CD4-positive, CD25-positive, alpha-beta regulatory T cell (primary cell): ENCODE measurements around the gene CAPN13. TPM values are rescaled to one million over a fixed set of nuclear protein-coding genes. Genes with fewer than 3 reads are reported as not detected.
A peak's percentile ranks its signal among the peaks of the same experiment; 100 is the strongest.

Source experiments
- ATAC-seq, 2 donors: fragments of 150-1000 bp; cut with Tn5 transposase; one replicate each; pipeline ENCODE4 v1.10.0; 2021; ENCODE audit warnings: low read depth in 2 of 2, moderate number of reproducible peaks in 2 of 2, moderate library complexity in 1 of 2
- DNase-seq, 3 donors: peaks; one replicate each; pipeline versions ENCODE4 v3.0.0 to v3.0.0-alpha.2; 2012 to 2022; ENCODE audit warnings: mixed read lengths in 1 of 3
- H3K27ac ChIP-seq: one replicate; pipeline ENCODE4 v1.7.0; 2013; ENCODE audit warnings: mild to moderate bottlenecking, low read length; ENCODE audit not compliant: insufficient read depth, poor library complexity, severe bottlenecking
- H3K27me3 ChIP-seq: one replicate; pipeline ENCODE4 v1.7.0; 2013; ENCODE audit warnings: low read length; ENCODE audit not compliant: control insufficient read depth, insufficient read depth
- H3K36me3 ChIP-seq: one replicate; pipeline ENCODE4 v1.7.0; 2013; ENCODE audit warnings: mild to moderate bottlenecking, low read length, moderate library complexity; ENCODE audit not compliant: control insufficient read depth, insufficient read depth
- H3K4me1 ChIP-seq: 2 replicates; pipeline ENCODE4 v1.7.0; 2013; ENCODE audit warnings: mild to moderate bottlenecking, low read length; ENCODE audit not compliant: insufficient read depth, control insufficient read depth, poor library complexity, severe bottlenecking
- H3K4me3 ChIP-seq: one replicate; pipeline ENCODE4 v1.7.0; 2013; ENCODE audit warnings: low read depth, mild to moderate bottlenecking, low read length, moderate library complexity
- H3K9me3 ChIP-seq, 2 experiments: 1 replicate in 1 of 2; 2 replicates in 1 of 2; pipeline ENCODE4 v1.7.0; 2013; ENCODE audit warnings: low read length in 2 of 2, mild to moderate bottlenecking in 1 of 2, moderate library complexity in 1 of 2; ENCODE audit not compliant: control insufficient read depth in 2 of 2
- H3K27ac Mint-ChIP-seq, 3 donors: one replicate each; pipeline ENCODE4 v1.8.0; 2020 to 2022; ENCODE audit warnings: mild to moderate bottlenecking in 3 of 3, mixed read lengths in 3 of 3, moderate library complexity in 2 of 3
- H3K27me3 Mint-ChIP-seq: one replicate; pipeline ENCODE4 v1.8.0; 2022; ENCODE audit warnings: mild to moderate bottlenecking, mixed read lengths
- H3K36me3 Mint-ChIP-seq: one replicate; pipeline ENCODE4 v1.8.0; 2020; ENCODE audit warnings: mixed read lengths
- H3K4me1 Mint-ChIP-seq, 4 donors: one replicate each; pipeline ENCODE4 v1.8.0; 2020 to 2022; ENCODE audit warnings: mixed read lengths in 4 of 4, mild to moderate bottlenecking in 1 of 4
- H3K4me3 Mint-ChIP-seq, 4 donors: one replicate each; pipeline ENCODE4 v1.8.0; 2020 to 2022; ENCODE audit warnings: mild to moderate bottlenecking in 4 of 4, mixed read lengths in 4 of 4, moderate library complexity in 3 of 4
- H3K9me3 Mint-ChIP-seq, 7 donors: one replicate each; pipeline ENCODE4 v1.8.0; 2020 to 2022; ENCODE audit warnings: mixed read lengths in 7 of 7, mild to moderate bottlenecking in 3 of 7, moderate library complexity in 2 of 7
- polyA plus RNA-seq, 4 donors: library from polyadenylated mRNA; unstranded; fragments of 300-500 nt; fragmentation: Illumina TruSeq; gene quantifications; one replicate each; pipeline ENCODE4 v1.2.3, GENCODE V29; 2021
- total RNA-seq: library from RNA; stranded (reverse); gene quantifications from one replicate; pipeline ENCODE4 v1.2.3, GENCODE V29; 2022

The CAPN13 gene
- total and polyA plus RNA-seq, 5 donors from 2014 or later, result not detected

DNA sequence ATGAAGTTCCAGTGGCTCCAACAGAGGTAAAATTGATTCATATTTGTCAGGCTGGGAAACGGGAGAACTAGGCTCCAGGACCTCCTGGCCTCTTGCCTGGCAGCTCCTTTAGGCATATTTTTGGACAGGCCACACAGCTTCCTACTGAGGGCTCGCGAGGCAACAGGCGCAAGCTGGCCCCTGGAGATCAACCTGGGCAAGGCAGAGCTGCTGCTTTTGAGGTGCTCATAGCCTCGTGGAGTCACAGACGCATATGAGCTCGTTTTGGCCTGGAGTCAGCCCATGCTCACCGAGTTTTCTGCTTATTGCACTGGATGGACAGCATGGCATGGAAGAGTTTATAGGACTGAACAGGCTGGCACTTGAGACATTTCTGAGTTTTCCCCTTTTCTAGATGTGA is 97.7 kb downstream of the CAPN13 start:
- Histone ChIP-seq H3K36me3 (no peaks in the 10 kb centered on the region), H3K27ac (no peak overlapping the region), H3K4me3 (no peak overlapping the region), H3K9me3 (no peaks in the 10 kb centered on the region), H3K4me1 (no peaks in the 10 kb centered on the region), H3K27me3 (no peaks in the 10 kb centered on the region)
- H3K36me3 Mint-ChIP-seq, result no peaks in the 10 kb centered on the region
- peaks cover 4% of the 10 kb centered on the region for H3K27me3 Mint-ChIP-seq
- ATAC-seq (no peak), DNase-seq (no peak)
- peaks cover 0 to 10% (median 6%) of the 10 kb centered on the region in 4 donors for H3K4me1 Mint-ChIP-seq
- H3K9me3 Mint-ChIP-seq, result peaks cover 0 to 2% (median 0%) of the 10 kb centered on the region in 7 donors
- no peak overlapping the region for H3K4me3 Mint-ChIP-seq
- H3K27ac Mint-ChIP-seq, result no peak overlapping the region

DNA sequence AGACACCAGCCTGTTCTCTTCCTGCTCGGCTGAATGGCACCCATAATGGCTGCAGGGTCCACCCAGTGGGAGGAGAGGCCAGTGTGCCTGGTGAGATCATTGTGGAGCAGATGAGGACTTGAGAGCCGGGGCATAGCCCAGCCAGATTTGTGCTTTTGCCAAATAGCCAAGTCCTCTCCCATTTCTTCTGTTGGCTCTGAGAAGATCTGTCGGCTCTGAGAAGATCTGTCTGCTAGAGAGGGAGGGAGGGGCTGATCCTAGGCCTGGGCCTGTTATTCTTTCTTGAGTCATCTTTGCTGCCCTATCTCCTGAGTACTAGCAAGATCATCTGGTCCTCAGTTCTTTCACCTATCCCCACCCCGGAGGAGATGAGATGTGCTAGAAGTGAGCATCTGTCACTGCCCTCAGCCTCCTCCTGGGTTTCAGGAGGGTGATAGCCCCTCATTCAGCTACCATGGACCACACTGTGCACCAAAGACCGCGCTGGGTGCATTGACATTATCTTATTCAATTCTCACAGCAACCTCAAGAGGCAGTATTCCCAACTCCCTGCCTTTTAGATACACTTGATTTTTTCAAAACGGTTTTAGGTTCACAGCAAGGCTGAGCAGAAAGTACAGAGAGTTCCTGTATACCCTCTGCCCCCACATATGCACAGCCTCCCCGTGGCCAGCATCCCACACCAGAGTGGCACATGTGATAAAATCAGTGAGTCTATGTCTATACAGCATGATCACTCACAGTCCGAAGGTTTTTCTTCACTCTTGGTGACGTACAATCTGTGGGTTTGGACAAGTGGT is 98.6 kb downstream of the CAPN13 start:
- peaks cover 0 to 2% (median 0%) of the 10 kb centered on the region in 7 donors for H3K9me3 Mint-ChIP-seq
- H3K4me3 ChIP-seq, result no peak overlapping the region
- no peaks in the 10 kb centered on the region for H3K27me3 ChIP-seq
- no peaks in the 10 kb centered on the region for H3K4me1 ChIP-seq
- H3K27ac ChIP-seq, result no peak overlapping the region
- H3K4me1 Mint-ChIP-seq, result peaks cover 0 to 7% (median 6%) of the 10 kb centered on the region in 4 donors
- H3K9me3 ChIP-seq, result no peaks in the 10 kb centered on the region
- peaks cover 9% of the 10 kb centered on the region for H3K27me3 Mint-ChIP-seq
- H3K36me3 ChIP-seq, result no peaks in the 10 kb centered on the region
- H3K4me3 Mint-ChIP-seq, result no peak overlapping the region
- ATAC-seq (no peak), DNase-seq (peak in 1 of 3 donors; percentile 7)
- peak overlapping the region in 1 of 3 donors; percentile 43 for H3K27ac Mint-ChIP-seq
- H3K36me3 Mint-ChIP-seq, result no peaks in the 10 kb centered on the region

DNA sequence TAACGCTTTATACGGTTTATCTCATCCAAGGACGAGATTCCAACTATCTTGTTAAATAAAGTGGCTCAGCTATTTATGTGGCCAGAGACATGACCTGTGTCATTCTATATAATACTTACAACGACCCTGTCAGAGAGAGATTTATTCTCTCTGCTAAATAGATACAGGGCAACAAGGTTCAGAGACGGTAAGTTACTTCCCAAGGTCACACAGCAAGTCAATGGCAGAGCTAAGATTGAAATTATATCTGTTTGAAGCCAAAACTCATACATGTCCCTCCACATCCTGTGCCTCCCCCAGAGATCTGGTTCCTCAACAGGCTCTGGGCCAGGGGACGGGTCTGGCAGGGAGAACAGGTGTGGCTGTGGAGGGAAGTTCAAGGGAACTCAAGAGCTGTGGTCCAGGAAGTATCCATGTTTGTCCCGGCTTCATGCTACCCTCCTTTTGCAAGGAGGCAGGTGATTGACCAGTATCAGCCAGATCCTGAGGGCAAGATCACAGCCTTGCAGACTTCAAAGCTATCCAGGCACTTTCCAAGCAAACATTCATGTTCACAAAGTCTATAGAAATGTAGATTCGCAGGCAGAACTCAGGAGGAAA is 99.8 kb downstream of the CAPN13 start:
- Mint-ChIP-seq H3K36me3 (no peaks in the 10 kb centered on the region), H3K27me3 (peaks cover 15% of the 10 kb centered on the region), H3K4me3 (no peak overlapping the region), H3K9me3 (peaks cover 0 to 7% (median 5%) of the 10 kb centered on the region in 7 donors), H3K27ac (peak overlapping the region in 1 of 3 donors; percentile 61), H3K4me1 (peaks cover 0 to 7% (median 6%) of the 10 kb centered on the region in 4 donors)
- DNase-seq (no peak), ATAC-seq (no peak)
- Histone ChIP-seq H3K4me1 (no peaks in the 10 kb centered on the region), H3K36me3 (no peaks in the 10 kb centered on the region), H3K4me3 (no peak overlapping the region), H3K27ac (no peak overlapping the region), H3K27me3 (peaks cover 5% of the 10 kb centered on the region), H3K9me3 (peaks cover 7 to 10% of the 10 kb centered on the region in 2 experiments)

DNA sequence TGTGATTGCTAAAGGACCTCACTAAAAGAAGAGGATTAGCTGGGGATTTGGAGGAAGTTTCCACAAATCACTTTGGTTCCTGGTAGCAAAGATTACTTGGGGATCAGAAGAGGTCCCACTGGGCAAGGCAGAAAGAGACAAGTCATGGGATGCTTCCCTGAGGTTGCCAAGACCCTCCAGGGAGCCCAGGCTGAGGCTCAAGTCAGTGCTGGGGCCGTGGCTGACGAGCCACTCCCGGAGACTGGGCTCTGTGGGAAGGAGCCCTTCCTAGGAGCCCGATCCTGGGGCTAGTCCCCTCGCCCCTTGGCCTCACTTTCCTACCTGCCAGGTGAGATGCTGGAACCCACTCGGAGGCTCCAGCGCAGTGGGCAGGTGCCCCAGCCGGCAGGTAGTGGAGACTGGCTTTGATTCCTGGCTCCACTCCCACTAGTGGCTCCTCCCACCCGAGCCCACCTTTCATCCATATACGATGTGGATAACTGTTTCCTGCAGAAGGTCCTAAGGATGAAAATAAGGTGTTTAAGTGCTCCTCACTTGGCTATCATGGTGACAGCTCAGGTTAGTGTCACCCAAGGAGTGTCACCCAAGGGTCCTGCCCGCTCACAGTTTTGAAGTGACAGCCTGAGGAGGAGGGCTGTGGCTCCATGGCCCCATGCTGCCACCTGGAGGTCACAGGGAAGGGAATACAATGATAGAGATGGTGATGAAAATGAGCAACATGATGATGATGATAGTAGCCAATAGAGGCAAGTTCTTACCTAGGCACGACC is 100.5 kb downstream of the CAPN13 start:
- no peaks in the 10 kb centered on the region for H3K4me1 ChIP-seq
- Mint-ChIP-seq H3K4me1 (peaks cover 0 to 6% (median 5%) of the 10 kb centered on the region in 4 donors), H3K9me3 (peaks cover 0 to 13% (median 10%) of the 10 kb centered on the region in 7 donors), H3K4me3 (no peak overlapping the region), H3K27ac (peak overlapping the region in 1 of 3 donors; percentile 61), H3K36me3 (no peaks in the 10 kb centered on the region), H3K27me3 (peaks cover 20% of the 10 kb centered on the region)
- H3K27me3 ChIP-seq, result peaks cover 5% of the 10 kb centered on the region
- ATAC-seq, result peak; percentile 45 to 54
- no peak overlapping the region for H3K4me3 ChIP-seq
- peak; percentile 48 to 71 (median 65) for DNase-seq
- peaks cover 14 to 17% of the 10 kb centered on the region in 2 experiments for H3K9me3 ChIP-seq
- no peaks in the 10 kb centered on the region for H3K36me3 ChIP-seq
- H3K27ac ChIP-seq, result no peak overlapping the region

DNA sequence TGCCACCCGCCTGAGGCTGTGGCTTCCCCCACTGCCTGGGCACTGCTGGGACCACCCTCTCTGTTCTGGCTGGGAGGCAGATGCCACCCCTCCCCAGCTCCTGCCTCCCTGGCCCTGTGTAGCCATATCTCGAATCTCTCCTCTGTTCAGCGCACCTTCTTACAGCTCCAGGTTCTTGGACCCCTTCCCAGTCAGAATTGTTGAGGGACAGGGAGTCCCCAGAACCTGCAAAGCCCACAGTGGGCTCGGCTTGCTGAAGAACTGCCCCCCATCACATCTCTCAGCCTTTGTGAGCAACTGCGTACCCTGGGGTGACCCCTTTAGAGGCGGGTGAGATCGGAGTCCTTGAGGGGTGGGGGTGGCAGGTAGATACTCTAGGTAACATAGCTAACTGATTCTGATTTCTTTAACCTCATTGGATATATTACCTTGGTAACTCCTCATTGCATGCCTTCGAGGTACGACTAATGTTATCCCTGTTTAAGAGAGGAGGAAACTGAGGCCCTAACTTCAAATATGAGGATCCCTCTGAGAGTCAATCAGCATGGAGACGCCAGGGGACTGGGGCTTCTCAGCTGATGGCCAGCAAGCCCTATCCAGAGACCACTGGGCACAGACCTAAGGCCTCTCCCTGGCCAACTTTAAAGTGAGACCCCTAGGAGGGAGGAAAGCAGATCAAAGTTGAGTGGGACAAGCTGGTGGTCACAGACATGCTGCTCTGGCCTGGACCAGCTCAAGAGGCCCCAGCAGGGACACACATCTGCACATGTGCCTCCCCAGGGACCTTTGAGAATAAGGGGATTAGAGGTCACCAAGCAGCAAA is 101.3 kb downstream of the CAPN13 start:
- H3K4me3 ChIP-seq, result no peak overlapping the region
- no peaks in the 10 kb centered on the region for H3K4me1 ChIP-seq
- peaks cover 18 to 23% of the 10 kb centered on the region in 2 experiments for H3K9me3 ChIP-seq
- no peak overlapping the region for H3K27ac ChIP-seq
- ATAC-seq (no peak), DNase-seq (no peak)
- no peak overlapping the region for H3K27ac Mint-ChIP-seq
- peaks cover 21% of the 10 kb centered on the region for H3K27me3 Mint-ChIP-seq
- peak overlapping the region in 1 of 4 donors; percentile 5 for H3K4me3 Mint-ChIP-seq
- H3K9me3 Mint-ChIP-seq, result peaks cover 1 to 17% (median 12%) of the 10 kb centered on the region in 7 donors
- H3K4me1 Mint-ChIP-seq, result peaks cover 0 to 5% (median 2%) of the 10 kb centered on the region in 4 donors
- H3K36me3 ChIP-seq, result no peaks in the 10 kb centered on the region
- H3K36me3 Mint-ChIP-seq, result no peaks in the 10 kb centered on the region
- H3K27me3 ChIP-seq, result peaks cover 5% of the 10 kb centered on the region

DNA sequence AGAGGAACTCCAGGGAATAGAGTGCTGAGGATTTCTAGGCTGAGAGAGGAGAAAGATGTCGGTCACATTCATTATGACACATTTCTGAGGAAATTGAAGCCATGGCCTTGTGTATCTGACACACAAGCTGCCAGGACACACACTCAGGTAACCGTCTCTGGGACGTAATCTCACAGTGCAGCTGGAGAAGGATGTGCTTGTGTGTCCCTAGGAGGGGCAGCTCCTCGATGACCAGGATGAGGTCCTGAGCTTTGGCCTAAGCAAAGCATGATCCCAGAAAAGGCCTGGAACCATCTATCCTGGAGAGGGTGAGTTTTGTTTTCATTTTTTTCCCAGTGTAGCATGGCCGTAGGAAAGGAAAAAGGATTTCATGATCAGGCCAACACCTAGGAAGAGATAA is 102.2 kb downstream of the CAPN13 start:
- Mint-ChIP-seq H3K4me1 (peaks cover 0 to 5% (median 2%) of the 10 kb centered on the region in 4 donors), H3K9me3 (peaks cover 1 to 17% (median 12%) of the 10 kb centered on the region in 7 donors), H3K27ac (no peak overlapping the region), H3K27me3 (peaks cover 30% of the 10 kb centered on the region), H3K36me3 (no peaks in the 10 kb centered on the region), H3K4me3 (no peak overlapping the region)
- peaks cover 21 to 25% of the 10 kb centered on the region in 2 experiments for H3K9me3 ChIP-seq
- H3K27ac ChIP-seq, result no peak overlapping the region
- ATAC-seq (no peak), DNase-seq (no peak)
- no peaks in the 10 kb centered on the region for H3K4me1 ChIP-seq
- H3K36me3 ChIP-seq, result no peaks in the 10 kb centered on the region
- H3K4me3 ChIP-seq, result no peak overlapping the region
- peaks cover 5% of the 10 kb centered on the region for H3K27me3 ChIP-seq
